Mammary epithelial cell (primary cell): ENCODE measurements around the gene RRP1B.

ENCODE experiments used
- CTCF ChIP-seq, 2 donors: IDR thresholded peaks in 1 of 2; conservative IDR thresholded peaks in 1 of 2; 2 replicates each; pipeline ENCODE4 v1.5.1; 2011 to 2012; ENCODE audit warnings: inconsistent platforms in 2 of 2, low read length in 2 of 2, mild to moderate bottlenecking in 2 of 2, control low read depth in 1 of 2, low read depth in 1 of 2; ENCODE audit not compliant: insufficient read depth in 1 of 2; ENCODE audit errors: extremely low read depth in 1 of 2
- EZH2 ChIP-seq: IDR thresholded peaks from 2 replicates; pipeline ENCODE4 v1.6.1; 2012; ENCODE audit warnings: low read length, inconsistent platforms, borderline replicate concordance

- no peak for TF ChIP-seq CTCF (conservative IDR thresholded peaks at IDR 0.05 in 1 of 2, IDR thresholded peaks at IDR 0.05 in 1 of 2; ENCODE audit: extremely low read depth in 1 of 2, insufficient read depth in 1 of 2, low read depth in 1 of 2, low read length in 2 of 2)
- TF ChIP-seq EZH2, result no peak
Measured at GRCh38 chr21:43736224-43736883, 77.0 kb downstream of the RRP1B start.
